ENCODE data around the gene CCNG2. TPM values are rescaled to one million over a fixed set of nuclear protein-coding genes. Genes with fewer than 3 reads are reported as not detected.

CCNG2 gene
- total RNA-seq, 1 experiment from 2014 or later: 10.6 TPM

- H3K36me3 Mint-ChIP-seq (ENCODE audit: insufficient read depth in 1 of 3, low read depth in 3 of 3): no peaks in the 10 kb centered on the region
- Histone ChIP-seq H3K27ac (ENCODE audit: insufficient read length, low read depth, low read length) (no peak overlapping the region), H2BK12ac (ENCODE audit: insufficient read length, low read depth, low read length) (no peak overlapping the region), H3K23ac (ENCODE audit: insufficient read length, low read depth, low read length) (no peak overlapping the region), H3K18ac (ENCODE audit: insufficient read length, low read depth, low read length) (no peak overlapping the region), H3K56ac (ENCODE audit: insufficient read length, low read depth, low read length) (no peak overlapping the region), H3K4me2 (ENCODE audit: insufficient read depth, insufficient read length, low read length) (no peak overlapping the region), H4K8ac (replicated peaks; ENCODE audit: insufficient read length, low read depth, low read length) (no peak overlapping the region), H2BK20ac (ENCODE audit: low read depth, low read length, poor library complexity, severe bottlenecking) (no peak overlapping the region), H3K79me1 (ENCODE audit: insufficient read depth, low read depth, low read length, poor library complexity, severe bottlenecking) (no peaks in the 10 kb centered on the region), H4K20me1 (ENCODE audit: control insufficient read depth, insufficient read depth, insufficient read length) (no peaks in the 10 kb centered on the region), H3K14ac (ENCODE audit: insufficient read depth, low read length) (no peak overlapping the region), H2AFZ (ENCODE audit: low read length) (no peak overlapping the region), H2AK5ac (ENCODE audit: insufficient read length, low read length) (no peak overlapping the region), H3K27me3 (ENCODE audit: insufficient read depth, low read length) (peaks cover 6% of the 10 kb centered on the region; the same call in 1 of the 2 replicates), H3K23me2 (ENCODE audit: insufficient read length, low read depth, low read length, poor library complexity, severe bottlenecking) (no peaks in the 10 kb centered on the region), H3K4ac (ENCODE audit: low read depth, low read length) (no peak overlapping the region), H4K5ac (ENCODE audit: insufficient read length, low read depth, low read length) (no peak overlapping the region), H4K91ac (ENCODE audit: insufficient read length, low read depth, low read length) (no peak overlapping the region), H3T11ph (ENCODE audit: low read length) (no peak overlapping the region), H2BK15ac (ENCODE audit: low read depth, low read length) (no peak overlapping the region), H2BK5ac (ENCODE audit: insufficient read length, low read length) (no peak overlapping the region), H3K9ac (ENCODE audit: extremely low read depth, insufficient read length, low read length) (no peak overlapping the region), H3K9me3 (ENCODE audit: control insufficient read depth, low read depth, low read length) (no peaks in the 10 kb centered on the region), H2BK120ac (ENCODE audit: low read depth, low read length, poor library complexity, severe bottlenecking) (no peak overlapping the region), H3K4me1 (ENCODE audit: insufficient read depth, low read length) (no peaks in the 10 kb centered on the region), H3K79me2 (ENCODE audit: insufficient read depth, low read length) (no peaks in the 10 kb centered on the region)
- H3K27me3 Mint-ChIP-seq (ENCODE audit: low read depth): peaks cover 41% of the 10 kb centered on the region
- TF ChIP-seq, protein P1, sequence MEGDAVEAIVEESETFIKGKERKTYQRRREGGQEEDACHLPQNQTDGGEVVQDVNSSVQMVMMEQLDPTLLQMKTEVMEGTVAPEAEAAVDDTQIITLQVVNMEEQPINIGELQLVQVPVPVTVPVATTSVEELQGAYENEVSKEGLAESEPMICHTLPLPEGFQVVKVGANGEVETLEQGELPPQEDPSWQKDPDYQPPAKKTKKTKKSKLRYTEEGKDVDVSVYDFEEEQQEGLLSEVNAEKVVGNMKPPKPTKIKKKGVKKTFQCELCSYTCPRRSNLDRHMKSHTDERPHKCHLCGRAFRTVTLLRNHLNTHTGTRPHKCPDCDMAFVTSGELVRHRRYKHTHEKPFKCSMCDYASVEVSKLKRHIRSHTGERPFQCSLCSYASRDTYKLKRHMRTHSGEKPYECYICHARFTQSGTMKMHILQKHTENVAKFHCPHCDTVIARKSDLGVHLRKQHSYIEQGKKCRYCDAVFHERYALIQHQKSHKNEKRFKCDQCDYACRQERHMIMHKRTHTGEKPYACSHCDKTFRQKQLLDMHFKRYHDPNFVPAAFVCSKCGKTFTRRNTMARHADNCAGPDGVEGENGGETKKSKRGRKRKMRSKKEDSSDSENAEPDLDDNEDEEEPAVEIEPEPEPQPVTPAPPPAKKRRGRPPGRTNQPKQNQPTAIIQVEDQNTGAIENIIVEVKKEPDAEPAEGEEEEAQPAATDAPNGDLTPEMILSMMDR (conservative IDR thresholded peaks at IDR 0.05): no peak
- H3K27ac Mint-ChIP-seq: no peak overlapping the region
- H3K4me3 Mint-ChIP-seq: no peak overlapping the region
- no CpG with 5 or more reads among the region's 4 CpGs for WGBS (ENCODE audit: extremely low coverage, insufficient read length, low lambda C conversion rate)
- no peaks in the 10 kb centered on the region for H3K9me3 Mint-ChIP-seq
- DNase-seq: no peak
- peaks cover 9 to 15% of the 10 kb centered on the region in 2 experiments for H3K4me1 Mint-ChIP-seq
These were observed 39.9 kb downstream of the CCNG2 start for GRCh38 chr4:77196866-77197265.

All from H9 (cell line).